ENCODE data around the gene RPAIN. TPM values are rescaled to one million over a fixed set of nuclear protein-coding genes. Genes with fewer than 3 reads are reported as not detected.
A peak's percentile ranks its signal among the peaks of the same experiment; 100 is the strongest.
"Not testable (repeated sequence)": the region's sequence is repeated elsewhere in the genome, so short reads cannot be mapped to it uniquely, and the experiment has no call there.

RPAIN gene
- total RNA-seq, 5 donors from 2014 or later (not counting 1 experiment from before 2014, with no cell fraction given): 61.5 to 81.0 (median 67.7) TPM

DNA sequence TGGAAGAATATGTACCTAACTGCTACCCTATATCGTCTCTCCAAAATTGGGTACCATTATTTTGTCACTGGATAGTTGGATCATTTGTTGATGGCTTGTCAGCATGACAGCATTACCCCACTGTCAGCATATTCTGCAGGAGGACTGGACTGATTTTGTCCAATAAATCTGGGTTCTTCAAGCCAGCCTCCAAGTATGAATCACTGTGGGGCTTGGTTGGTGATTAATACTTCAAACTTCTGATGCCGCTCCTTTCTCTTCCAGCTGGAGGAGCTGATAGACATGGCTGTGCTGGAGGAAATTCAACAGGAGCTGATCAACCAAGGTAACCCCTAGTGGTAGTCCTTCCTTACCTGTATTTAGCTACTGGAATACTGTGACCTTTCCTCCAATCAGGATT lies 2.5 kb downstream of the RPAIN start:
- DNase-seq (no peak), ATAC-seq (replicated peaks in 1 of 4) (no peak)
- Histone ChIP-seq H3K9me3 (no peaks in the 10 kb centered on the region), H3K4me1 (ENCODE audit: control insufficient read depth in 1 of 2, extremely low read depth in 1 of 2, insufficient read depth in 2 of 2, low read length in 2 of 2) (peaks cover 10 to 20% of the 10 kb centered on the region in 2 experiments), H3K4me3 (ENCODE audit: control insufficient read depth in 1 of 2, extremely low read depth in 1 of 2, low read length in 1 of 2) (no peak overlapping the region), H3K36me3 (ENCODE audit: control insufficient read depth in 2 of 2, extremely low read depth in 1 of 2, insufficient read depth in 1 of 2, low read length in 1 of 2) (peaks cover 14 to 57% of the 10 kb centered on the region in 2 donors), H3K27ac (ENCODE audit: low read length) (no peak overlapping the region), H3K27me3 (replicated peaks in 1 of 2; ENCODE audit: control insufficient read depth in 2 of 2, extremely low read depth in 1 of 2, insufficient read depth in 2 of 2, low read length in 1 of 2) (no peaks in the 10 kb centered on the region)
- Mint-ChIP-seq H3K9me3 (no peaks in the 10 kb centered on the region), H3K4me1 (peaks cover 21 to 46% (median 43%) of the 10 kb centered on the region in 3 donors), H3K27ac (no peak overlapping the region), H3K27me3 (no peaks in the 10 kb centered on the region), H3K4me3 (no peak overlapping the region), H3K36me3 (peaks cover 42% of the 10 kb centered on the region)
- ChIA-PET POLR2A (no interaction called here), CTCF (no interaction called here)
- no CpG with 5 or more reads among the region's 2 CpGs for WGBS (ENCODE audit: insufficient coverage)

- peaks cover 4 to 11% of the 10 kb centered on the region in 2 experiments for H3K4me1 ChIP-seq (ENCODE audit: control insufficient read depth in 1 of 2, extremely low read depth in 1 of 2, insufficient read depth in 2 of 2, low read length in 2 of 2)
- H3K36me3 ChIP-seq (ENCODE audit: control insufficient read depth in 2 of 2, extremely low read depth in 1 of 2, insufficient read depth in 1 of 2, low read length in 1 of 2): peaks cover 14 to 81% of the 10 kb centered on the region in 2 donors
- Mint-ChIP-seq H3K27ac (no peak overlapping the region), H3K4me1 (peaks cover 21 to 33% (median 32%) of the 10 kb centered on the region in 3 donors), H3K4me3 (no peak overlapping the region), H3K27me3 (no peaks in the 10 kb centered on the region), H3K9me3 (no peaks in the 10 kb centered on the region), H3K36me3 (peaks cover 57% of the 10 kb centered on the region)
- DNase-seq: no peak
- no peaks in the 10 kb centered on the region for H3K9me3 ChIP-seq
- ChIA-PET CTCF (interaction anchor here in 1 of 2 donors (1.2 kb wide), 1 partner anchor 14 kb away, joined by 5 read pairs; the partner anchor contains the start of gene C1QBP), POLR2A (no interaction called here)
- no peaks in the 10 kb centered on the region for H3K27me3 ChIP-seq (replicated peaks in 1 of 2; ENCODE audit: control insufficient read depth in 2 of 2, extremely low read depth in 1 of 2, insufficient read depth in 2 of 2, low read length in 1 of 2)
- H3K27ac ChIP-seq (ENCODE audit: low read length): no peak overlapping the region
- WGBS (ENCODE audit: insufficient coverage): 100% methylated on average over 1 of the region's 1 CpG
- no peak overlapping the region for H3K4me3 ChIP-seq (ENCODE audit: control insufficient read depth in 1 of 2, extremely low read depth in 1 of 2, low read length in 1 of 2)
- no peak for ATAC-seq (replicated peaks in 1 of 4)
Measured at GRCh38 chr17:5424909-5425308, 4.9 kb downstream of the RPAIN start.

GRCh38 chr17:5425826-5426225 lies 5.8 kb downstream of the RPAIN start:
- peaks cover 17 to 88% of the 10 kb centered on the region in 2 donors for H3K36me3 ChIP-seq (ENCODE audit: control insufficient read depth in 2 of 2, extremely low read depth in 1 of 2, insufficient read depth in 1 of 2, low read length in 1 of 2)
- Mint-ChIP-seq H3K36me3 (peaks cover 60% of the 10 kb centered on the region), H3K4me3 (no peak overlapping the region), H3K4me1 (peaks cover 14 to 28% (median 24%) of the 10 kb centered on the region in 3 donors), H3K27me3 (no peaks in the 10 kb centered on the region), H3K9me3 (no peaks in the 10 kb centered on the region), H3K27ac (no peak overlapping the region)
- POLR2A ChIA-PET: interaction anchor here in 1 of 2 donors (0.7 kb wide), 1 partner anchor 136 kb away, joined by 4 read pairs; no protein-coding TSS in a partner anchor
- no peaks in the 10 kb centered on the region for H3K27me3 ChIP-seq (replicated peaks in 1 of 2; ENCODE audit: control insufficient read depth in 2 of 2, extremely low read depth in 1 of 2, insufficient read depth in 2 of 2, low read length in 1 of 2)
- H3K9me3 ChIP-seq: no peaks in the 10 kb centered on the region
- WGBS (ENCODE audit: insufficient coverage): 0% methylated on average over 1 of the region's 3 CpGs
- H3K4me1 ChIP-seq (ENCODE audit: control insufficient read depth in 1 of 2, extremely low read depth in 1 of 2, insufficient read depth in 2 of 2, low read length in 2 of 2): peaks cover 2 to 5% of the 10 kb centered on the region in 2 experiments
- CTCF ChIA-PET: interaction anchor here in 1 of 2 donors (0.8 kb wide), 1 partner anchor 35 kb away, joined by 4 read pairs; no protein-coding TSS in a partner anchor
- no peak overlapping the region for H3K27ac ChIP-seq (ENCODE audit: low read length)
- no peak overlapping the region for H3K4me3 ChIP-seq (ENCODE audit: control insufficient read depth in 1 of 2, extremely low read depth in 1 of 2, low read length in 1 of 2)
- ATAC-seq (replicated peaks in 1 of 4): no peak
- DNase-seq: no peak

DNA sequence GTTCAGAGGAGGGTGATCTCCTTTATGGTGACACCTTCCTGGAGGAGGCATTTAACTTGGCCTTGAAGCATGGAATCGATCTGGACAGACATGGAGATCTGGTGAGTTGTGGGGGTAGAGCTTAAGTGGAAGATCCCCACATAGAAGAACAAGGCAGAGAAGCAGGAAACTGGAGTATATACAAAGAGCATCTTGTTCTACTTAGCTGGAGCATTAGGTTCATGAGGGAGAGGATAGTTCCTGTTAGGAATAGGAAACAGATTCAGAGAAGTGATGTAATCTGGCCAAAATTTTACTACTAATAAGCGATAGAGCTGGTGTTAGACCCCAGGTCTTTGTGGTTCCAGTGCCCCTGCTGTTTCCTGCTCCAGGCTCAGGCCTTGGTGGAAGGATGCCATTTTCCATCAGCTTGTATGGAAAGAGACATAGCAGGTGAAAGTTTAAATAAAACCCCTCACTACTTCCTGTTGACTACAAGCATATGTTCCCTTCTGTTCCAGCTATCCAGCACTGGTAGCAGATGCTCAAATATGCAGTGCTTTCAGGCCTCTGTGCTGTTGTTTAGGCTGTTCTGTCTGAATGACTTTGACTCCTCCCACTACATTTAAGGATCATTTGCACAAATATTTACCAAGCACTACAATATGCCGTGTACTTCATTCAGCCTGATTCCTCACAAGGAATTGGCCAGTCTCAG lies 9.4 kb downstream of the RPAIN start:
- peaks cover 29 to 90% of the 10 kb centered on the region in 2 donors for H3K36me3 ChIP-seq (ENCODE audit: control insufficient read depth in 2 of 2, extremely low read depth in 1 of 2, insufficient read depth in 1 of 2, low read length in 1 of 2)
- POLR2A ChIA-PET: no interaction called here
- H3K27ac Mint-ChIP-seq: peak overlapping the region; percentile 29 to 53
- no peaks in the 10 kb centered on the region for H3K27me3 Mint-ChIP-seq
- no peak overlapping the region for H3K4me3 Mint-ChIP-seq
- H3K4me1 Mint-ChIP-seq: peaks cover 0 to 6% (median 2%) of the 10 kb centered on the region in 3 donors
- H3K27me3 ChIP-seq (replicated peaks in 1 of 2; ENCODE audit: control insufficient read depth in 2 of 2, extremely low read depth in 1 of 2, insufficient read depth in 2 of 2, low read length in 1 of 2): no peaks in the 10 kb centered on the region
- ATAC-seq (replicated peaks in 1 of 4) (no peak), DNase-seq (no peak)
- H3K27ac ChIP-seq (ENCODE audit: low read length): no peak overlapping the region
- no peaks in the 10 kb centered on the region for H3K4me1 ChIP-seq (ENCODE audit: control insufficient read depth in 1 of 2, extremely low read depth in 1 of 2, insufficient read depth in 2 of 2, low read length in 2 of 2)
- H3K9me3 Mint-ChIP-seq: no peaks in the 10 kb centered on the region
- no CpG with 5 or more reads among the region's 3 CpGs for WGBS (ENCODE audit: insufficient coverage)
- CTCF ChIA-PET: no interaction called here
- no peaks in the 10 kb centered on the region for H3K9me3 ChIP-seq
- H3K36me3 Mint-ChIP-seq: peaks cover 74% of the 10 kb centered on the region
- no peak overlapping the region for H3K4me3 ChIP-seq (ENCODE audit: control insufficient read depth in 1 of 2, extremely low read depth in 1 of 2, low read length in 1 of 2)

- Mint-ChIP-seq H3K27me3 (no peaks in the 10 kb centered on the region), H3K36me3 (peaks cover 68% of the 10 kb centered on the region), H3K4me3 (no peak overlapping the region), H3K27ac (peak overlapping the region in 1 of 2 donors; percentile 11), H3K9me3 (no peaks in the 10 kb centered on the region), H3K4me1 (peaks cover 0 to 6% (median 5%) of the 10 kb centered on the region in 3 donors)
- POLR2A ChIA-PET: interaction anchor here in 1 of 2 donors (0.5 kb wide), 1 partner anchor 8 kb away, joined by 3 read pairs; no protein-coding TSS in a partner anchor
- CTCF ChIA-PET: interaction anchor here in 1 of 2 donors (0.6 kb wide), 1 partner anchor 35 kb away, joined by 3 read pairs; no protein-coding TSS in a partner anchor
- Histone ChIP-seq H3K4me1 (ENCODE audit: control insufficient read depth in 1 of 2, extremely low read depth in 1 of 2, insufficient read depth in 2 of 2, low read length in 2 of 2) (no peaks in the 10 kb centered on the region), H3K36me3 (ENCODE audit: control insufficient read depth in 2 of 2, extremely low read depth in 1 of 2, insufficient read depth in 1 of 2, low read length in 1 of 2) (peaks cover 33 to 89% of the 10 kb centered on the region in 2 donors), H3K27ac (ENCODE audit: low read length) (no peak overlapping the region), H3K27me3 (replicated peaks in 1 of 2; ENCODE audit: control insufficient read depth in 2 of 2, extremely low read depth in 1 of 2, insufficient read depth in 2 of 2, low read length in 1 of 2) (no peaks in the 10 kb centered on the region), H3K4me3 (ENCODE audit: control insufficient read depth in 1 of 2, extremely low read depth in 1 of 2, low read length in 1 of 2) (no peak overlapping the region), H3K9me3 (no peaks in the 10 kb centered on the region)
- WGBS (ENCODE audit: insufficient coverage): no CpG with 5 or more reads among the region's 3 CpGs
- DNase-seq (no peak), ATAC-seq (replicated peaks in 1 of 4) (no peak)
Measured at GRCh38 chr17:5430413-5430999, 10.5 kb downstream of the RPAIN start.

- not testable (repeated sequence) for H3K4me3 ChIP-seq (ENCODE audit: control insufficient read depth in 1 of 2, extremely low read depth in 1 of 2, low read length in 1 of 2); H3K27me3 Mint-ChIP-seq; H3K4me1 ChIP-seq (ENCODE audit: control insufficient read depth in 1 of 2, extremely low read depth in 1 of 2, insufficient read depth in 2 of 2, low read length in 2 of 2); H3K9me3 Mint-ChIP-seq; H3K9me3 ChIP-seq; H3K4me3 Mint-ChIP-seq; ATAC-seq (replicated peaks in 1 of 4); H3K27ac ChIP-seq (ENCODE audit: low read length); DNase-seq; H3K4me1 Mint-ChIP-seq; H3K27me3 ChIP-seq (replicated peaks in 1 of 2; ENCODE audit: control insufficient read depth in 2 of 2, extremely low read depth in 1 of 2, insufficient read depth in 2 of 2, low read length in 1 of 2)
- ChIA-PET POLR2A (interaction anchor here in 1 of 2 donors (0.5 kb wide), 1 partner anchor 7 kb away, joined by 3 read pairs; no protein-coding TSS in a partner anchor), CTCF (interaction anchor here in 1 of 2 donors (0.6 kb wide), 1 partner anchor 34 kb away, joined by 3 read pairs; no protein-coding TSS in a partner anchor)
- H3K36me3 ChIP-seq (ENCODE audit: control insufficient read depth in 2 of 2, extremely low read depth in 1 of 2, insufficient read depth in 1 of 2, low read length in 1 of 2): peaks cover 33 to 87% of the 10 kb centered on the region in 2 donors
- peaks cover 65% of the 10 kb centered on the region for H3K36me3 Mint-ChIP-seq
- whole genome bisulfite sequencing (ENCODE audit: insufficient coverage): no CpG with 5 or more reads among the region's 5 CpGs
- H3K27ac Mint-ChIP-seq: peak overlapping the region; percentile 11 to 16
Measured at GRCh38 chr17:5431234-5431633, 11.3 kb downstream of the RPAIN start.

All from T-cell (primary cell).